CD14-positive monocyte (primary cell): ENCODE data around the gene CCDC154. TPM values are rescaled to one million over a fixed set of nuclear protein-coding genes. Genes with fewer than 3 reads are reported as not detected.
A peak's percentile ranks its signal among the peaks of the same experiment; 100 is the strongest.

ENCODE experiments used
- DNase-seq, 3 donors: peaks; one replicate each; pipeline ENCODE4 v3.0.0-alpha.2; 2011 to 2022
- H2AFZ ChIP-seq: 2 replicates; pipeline ENCODE4 v1.6.0; 2012; ENCODE audit warnings: mild to moderate bottlenecking, low read depth, low read length, inconsistent platforms; ENCODE audit not compliant: insufficient read depth, poor library complexity, severe bottlenecking
- H3K27ac ChIP-seq, 2 donors: 1 replicate in 1 of 2; 2 replicates in 1 of 2; pipeline ENCODE4 v1.5.1; 2012 to 2013; ENCODE audit warnings: low read length in 2 of 2, control low read depth in 1 of 2, inconsistent platforms in 1 of 2, low read depth in 1 of 2, mild to moderate bottlenecking in 1 of 2
- H3K27me3 ChIP-seq, 2 donors: one replicate each; pipeline versions ENCODE4 v1.6.0 to v1.6.1; 2011 to 2013; ENCODE audit warnings: low read length in 2 of 2; ENCODE audit not compliant: control insufficient read depth in 2 of 2, insufficient read depth in 2 of 2
- H3K36me3 ChIP-seq, 2 donors: replicated peaks in 1 of 2; 1 replicate in 1 of 2; 2 replicates in 1 of 2; pipeline versions ENCODE4 v1.5.1 to v1.6.1; 2012 to 2013; ENCODE audit warnings: low read length in 2 of 2, control low read depth in 1 of 2, inconsistent platforms in 1 of 2, mild to moderate bottlenecking in 1 of 2; ENCODE audit not compliant: insufficient read depth in 2 of 2, control insufficient read depth in 1 of 2
- H3K4me1 ChIP-seq, 2 donors: 1 replicate in 1 of 2; 2 replicates in 1 of 2; pipeline versions ENCODE4 v1.5.1 to v1.6.1; 2012 to 2013; ENCODE audit warnings: low read length in 2 of 2, control low read depth in 1 of 2, inconsistent platforms in 1 of 2, mild to moderate bottlenecking in 1 of 2, moderate library complexity in 1 of 2; ENCODE audit not compliant: insufficient read depth in 2 of 2, control insufficient read depth in 1 of 2
- H3K4me2 ChIP-seq: replicated peaks from 2 replicates; pipeline ENCODE3; 2012; ENCODE audit warnings: low read length, moderate library complexity, mild to moderate bottlenecking; ENCODE audit not compliant: poor library complexity, severe bottlenecking; ENCODE audit errors: extremely low read depth
- H3K4me3 ChIP-seq, 3 experiments: fragments of 200-600 bp in 1 of 3; sonication (generic) in 1 of 3; replicated peaks in 1 of 3; 1 replicate in 2 of 3; 2 replicates in 1 of 3; pipeline ENCODE4 v1.5.1; 2011 to 2013; ENCODE audit warnings: low read length in 3 of 3, mild to moderate bottlenecking in 3 of 3, control low read depth in 2 of 3, low read depth in 2 of 3, inconsistent platforms in 1 of 3, moderate library complexity in 1 of 3
- H3K79me2 ChIP-seq: 2 replicates; pipeline ENCODE4 v1.6.0; 2012; ENCODE audit warnings: mild to moderate bottlenecking, control low read depth, inconsistent platforms, low read length, moderate library complexity; ENCODE audit not compliant: insufficient read depth
- H3K9ac ChIP-seq: 2 replicates; pipeline ENCODE4 v1.6.0; 2017; ENCODE audit warnings: low read length, mild to moderate bottlenecking; ENCODE audit not compliant: insufficient read depth, poor library complexity, severe bottlenecking
- H3K9me3 ChIP-seq, 2 donors: replicated peaks in 1 of 2; 1 replicate in 1 of 2; 2 replicates in 1 of 2; pipeline versions ENCODE4 v1.5.1 to v1.6.1; 2012 to 2013; ENCODE audit warnings: low read length in 2 of 2, control low read depth in 1 of 2; ENCODE audit not compliant: control insufficient read depth in 1 of 2, insufficient read depth in 1 of 2
- H4K20me1 ChIP-seq: 2 replicates; pipeline ENCODE4 v1.6.0; 2012; ENCODE audit warnings: mild to moderate bottlenecking, low read length, control low read depth, moderate library complexity; ENCODE audit not compliant: insufficient read depth
- H3K27ac Mint-ChIP-seq, 7 donors: one replicate each; pipeline ENCODE4 v1.8.0; 2020; ENCODE audit warnings: mild to moderate bottlenecking in 7 of 7, mixed read lengths in 7 of 7, moderate library complexity in 6 of 7, inconsistent platforms in 2 of 7
- H3K27me3 Mint-ChIP-seq, 3 donors: one replicate each; pipeline ENCODE4 v1.8.0; 2021 to 2022; ENCODE audit warnings: low read depth in 3 of 3, mild to moderate bottlenecking in 3 of 3, mixed read lengths in 3 of 3, moderate library complexity in 3 of 3, inconsistent platforms in 1 of 3
- H3K36me3 Mint-ChIP-seq, 2 donors: one replicate each; pipeline ENCODE4 v1.8.0; 2020; ENCODE audit warnings: mixed read lengths in 2 of 2, inconsistent platforms in 1 of 2, mild to moderate bottlenecking in 1 of 2
- H3K4me1 Mint-ChIP-seq: one replicate; pipeline ENCODE4 v1.8.0; 2020; ENCODE audit warnings: mild to moderate bottlenecking, mixed read lengths
- H3K4me3 Mint-ChIP-seq, 2 donors: one replicate each; pipeline ENCODE4 v1.8.0; 2020; ENCODE audit warnings: mild to moderate bottlenecking in 2 of 2, mixed read lengths in 2 of 2, moderate library complexity in 1 of 2
- H3K9me3 Mint-ChIP-seq, 7 donors: one replicate each; pipeline ENCODE4 v1.8.0; 2020 to 2022; ENCODE audit warnings: mixed read lengths in 7 of 7, mild to moderate bottlenecking in 6 of 7, moderate library complexity in 6 of 7, inconsistent platforms in 2 of 7
- CTCF ChIP-seq: fragments of 200-600 bp; IDR thresholded peaks from one replicate; pipeline ENCODE4 v1.8.0; 2022; ENCODE audit warnings: antibody characterized with exemption, mild to moderate bottlenecking
- WGBS: methylation state at CpG from one replicate; pipeline ENCODE4 v1.1.5; 2013; ENCODE audit warnings: missing lambda C conversion rate; ENCODE audit not compliant: insufficient coverage; 5-methylcytosine and 5-hydroxymethylcytosine counted together
- intact Hi-C, 2 donors: fragments of 100-400 bp; cut with micrococcal nuclease; formaldehyde crosslinking; loops; one replicate each; pipeline versions ENCODE4 v1.15.0 to v1.15.1; 2023
- polyA plus RNA-seq, 3 donors: library from polyadenylated mRNA; depleted of rRNA in 1 of 3; unstranded in 2 of 3; stranded (reverse) in 1 of 3; fragments of 300-500 nt in 2 of 3; fragments of >200 nt in 1 of 3; fragmentation: Illumina TruSeq in 2 of 3; gene quantifications; 1 replicate in 2 of 3; 2 replicates in 1 of 3; pipeline ENCODE4 v1.2.3, GENCODE V29; 2012 to 2021

The CCDC154 gene
- polyA plus RNA-seq, 3 donors: 5.9 TPM; not detected in 2

- H3K4me1 Mint-ChIP-seq: peaks cover 44% of the 10 kb centered on the region
- 100% methylated on average over 7 of the region's 10 CpGs for WGBS
- intact Hi-C loops: loop anchor here in 1 of 2 donors (10.0 kb wide), 2 partner anchors 138 to 298 kb away; partner anchors contain the start of genes CRAMP1, EME2, IFT140 and MRPS34
These were observed 32.7 kb upstream of the CCDC154 start for GRCh38 chr16:1477033-1477432.

GRCh38 chr16:1475552-1476114, 31.3 kb upstream of the CCDC154 start:
- H4K20me1 ChIP-seq: no peaks in the 10 kb centered on the region
- peak overlapping the region; percentile 90 for H2AFZ ChIP-seq
- H3K4me2 ChIP-seq: peak overlapping the region; percentile 84
- peaks cover 53% of the 10 kb centered on the region for H3K79me2 ChIP-seq
- H3K36me3 ChIP-seq: no peaks in the 10 kb centered on the region
- TF ChIP-seq CTCF: no peak
- H3K9ac ChIP-seq: peak overlapping the region; percentile 96
- H3K36me3 Mint-ChIP-seq: peaks cover 4 to 8% of the 10 kb centered on the region in 2 donors
- H3K27me3 ChIP-seq: no peaks in the 10 kb centered on the region
- H3K4me1 Mint-ChIP-seq: peaks cover 45% of the 10 kb centered on the region
- H3K27ac ChIP-seq: peak overlapping the region; percentile 79 to 99
- peak overlapping the region; percentile 81 to 93 (median 89) for H3K27ac Mint-ChIP-seq
- H3K9me3 Mint-ChIP-seq: peaks cover 0 to 7% (median 4%) of the 10 kb centered on the region in 7 donors
- peaks cover 54 to 58% of the 10 kb centered on the region in 2 donors for H3K4me1 ChIP-seq
- peak overlapping the region; percentile 74 to 91 for H3K4me3 Mint-ChIP-seq
- 62% methylated on average over 13 of the region's 15 CpGs for WGBS
- no peak for DNase-seq
- H3K4me3 ChIP-seq: peak overlapping the region; percentile 61 to 81 (median 77)
- peaks cover 0 to 4% (median 0%) of the 10 kb centered on the region in 3 donors for H3K27me3 Mint-ChIP-seq
- no peaks in the 10 kb centered on the region for H3K9me3 ChIP-seq
- intact Hi-C loops: loop anchor here in 1 of 2 donors (10.0 kb wide), 2 partner anchors 139 to 299 kb away; partner anchors contain the start of genes CRAMP1, EME2, IFT140 and MRPS34

More at GRCh38 chr16:1477033-1477432, 32.7 kb upstream of the CCDC154 start:
- H3K4me1 ChIP-seq: peaks cover 47 to 58% of the 10 kb centered on the region in 2 donors
- Mint-ChIP-seq H3K36me3 (peaks cover 2 to 8% of the 10 kb centered on the region in 2 donors), H3K9me3 (peaks cover 0 to 5% (median 0%) of the 10 kb centered on the region in 7 donors), H3K4me3 (no peak overlapping the region), H3K27me3 (peaks cover 0 to 5% (median 0%) of the 10 kb centered on the region in 3 donors), H3K27ac (no peak overlapping the region)
- H4K20me1 ChIP-seq: no peaks in the 10 kb centered on the region
- H3K27ac ChIP-seq: no peak overlapping the region
- H3K9ac ChIP-seq: no peak overlapping the region
- H3K4me3 ChIP-seq: no peak overlapping the region
- no peaks in the 10 kb centered on the region for H3K9me3 ChIP-seq
- no peaks in the 10 kb centered on the region for H3K36me3 ChIP-seq
- no peaks in the 10 kb centered on the region for H3K27me3 ChIP-seq
- no peak overlapping the region for H3K4me2 ChIP-seq
- DNase-seq: no peak
- H3K79me2 ChIP-seq: peaks cover 40% of the 10 kb centered on the region
- H2AFZ ChIP-seq: no peak overlapping the region
- TF ChIP-seq CTCF: no peak
